Measurements from ENCODE around the gene IGF1R.

IGF1R gene

DNA sequence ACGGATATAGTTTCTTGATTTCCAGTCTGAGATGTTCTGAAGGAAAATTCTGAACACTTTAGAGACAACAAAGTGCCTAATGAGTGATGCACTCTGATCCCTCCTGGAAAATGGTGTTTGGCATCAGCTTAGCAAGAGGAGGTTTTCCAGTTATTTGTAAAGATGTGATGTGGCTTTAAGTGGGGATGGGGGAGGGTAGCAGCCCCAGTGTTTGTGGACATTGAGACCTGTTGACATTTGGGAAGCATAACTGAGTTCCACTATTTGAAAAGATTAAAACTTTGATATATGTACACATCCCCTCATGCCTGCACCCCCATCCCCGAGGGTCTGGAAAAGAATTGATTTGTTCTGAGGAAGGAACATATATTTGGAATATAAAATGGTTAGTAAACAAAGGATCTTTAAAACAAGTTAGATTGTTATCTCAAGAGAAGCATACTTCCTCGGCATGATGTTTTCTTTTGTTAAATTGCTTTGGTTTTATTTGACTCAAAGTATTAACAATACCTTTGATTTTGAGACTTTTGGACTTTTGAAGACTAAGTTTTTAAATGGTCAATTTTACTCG lies 6.5 kb downstream of the IGF1R start:
- H3K4me3 ChIP-seq (ENCODE audit: low read depth, low read length), result no peak overlapping the region
- TF ChIP-seq, protein P1, sequence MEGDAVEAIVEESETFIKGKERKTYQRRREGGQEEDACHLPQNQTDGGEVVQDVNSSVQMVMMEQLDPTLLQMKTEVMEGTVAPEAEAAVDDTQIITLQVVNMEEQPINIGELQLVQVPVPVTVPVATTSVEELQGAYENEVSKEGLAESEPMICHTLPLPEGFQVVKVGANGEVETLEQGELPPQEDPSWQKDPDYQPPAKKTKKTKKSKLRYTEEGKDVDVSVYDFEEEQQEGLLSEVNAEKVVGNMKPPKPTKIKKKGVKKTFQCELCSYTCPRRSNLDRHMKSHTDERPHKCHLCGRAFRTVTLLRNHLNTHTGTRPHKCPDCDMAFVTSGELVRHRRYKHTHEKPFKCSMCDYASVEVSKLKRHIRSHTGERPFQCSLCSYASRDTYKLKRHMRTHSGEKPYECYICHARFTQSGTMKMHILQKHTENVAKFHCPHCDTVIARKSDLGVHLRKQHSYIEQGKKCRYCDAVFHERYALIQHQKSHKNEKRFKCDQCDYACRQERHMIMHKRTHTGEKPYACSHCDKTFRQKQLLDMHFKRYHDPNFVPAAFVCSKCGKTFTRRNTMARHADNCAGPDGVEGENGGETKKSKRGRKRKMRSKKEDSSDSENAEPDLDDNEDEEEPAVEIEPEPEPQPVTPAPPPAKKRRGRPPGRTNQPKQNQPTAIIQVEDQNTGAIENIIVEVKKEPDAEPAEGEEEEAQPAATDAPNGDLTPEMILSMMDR (IDR thresholded peaks at IDR 0.05; ENCODE audit: low read depth, low read length, missing control alignments), result no peak
- no peak for DNase-seq (ENCODE audit: low read depth)

DNA sequence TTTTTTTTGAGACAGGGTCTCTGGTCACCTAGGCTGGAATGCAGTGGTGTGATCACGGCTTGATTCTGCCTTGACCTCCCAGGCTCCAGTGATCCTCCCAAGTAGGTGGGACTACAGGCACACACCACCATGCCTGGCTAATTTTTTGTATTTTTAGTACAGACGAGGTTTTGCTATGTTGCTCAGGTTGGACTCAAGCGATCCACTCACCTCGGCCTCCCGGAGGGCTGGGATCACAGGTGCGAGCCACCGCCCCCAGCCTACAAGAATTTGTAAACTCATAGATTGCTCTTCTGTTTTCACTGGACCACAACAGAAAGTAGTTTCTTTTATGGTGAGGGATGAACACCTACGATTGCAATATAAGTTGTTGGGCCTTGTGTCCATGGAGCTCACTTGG lies 7.4 kb downstream of the IGF1R start:
- H3K4me3 ChIP-seq (ENCODE audit: low read depth, low read length), result no peak overlapping the region
- TF ChIP-seq, protein P1 (IDR thresholded peaks at IDR 0.05; ENCODE audit: low read depth, low read length, missing control alignments), result no peak

DNA sequence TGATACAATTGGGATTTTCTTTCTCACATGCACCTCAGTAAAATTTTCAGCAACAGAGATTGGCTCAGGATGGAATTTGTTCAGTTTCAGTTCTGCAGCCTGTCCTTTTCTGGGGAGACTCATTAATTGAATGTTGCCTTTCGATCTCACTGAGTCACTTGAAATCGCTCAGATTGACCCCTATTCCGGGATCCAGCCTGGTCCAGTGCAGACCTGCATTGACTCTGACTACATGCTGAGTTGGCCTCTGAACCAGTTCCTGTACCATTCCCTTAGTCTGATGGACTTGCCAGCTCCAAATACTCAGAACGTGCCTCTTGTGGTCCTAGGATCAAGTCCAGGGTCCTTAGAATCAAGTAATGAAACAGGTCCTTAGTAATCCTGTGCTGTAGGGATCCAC lies 9.4 kb downstream of the IGF1R start:
- DNase-seq (ENCODE audit: low read depth), result no peak
- TF ChIP-seq, protein P1 (IDR thresholded peaks at IDR 0.05; ENCODE audit: low read depth, low read length, missing control alignments), result no peak
- no peak overlapping the region for H3K4me3 ChIP-seq (ENCODE audit: low read depth, low read length)

More for the DNA sequence above, 7.4 kb downstream of the IGF1R start:
- DNase-seq (ENCODE audit: low read depth), result no peak

DNA sequence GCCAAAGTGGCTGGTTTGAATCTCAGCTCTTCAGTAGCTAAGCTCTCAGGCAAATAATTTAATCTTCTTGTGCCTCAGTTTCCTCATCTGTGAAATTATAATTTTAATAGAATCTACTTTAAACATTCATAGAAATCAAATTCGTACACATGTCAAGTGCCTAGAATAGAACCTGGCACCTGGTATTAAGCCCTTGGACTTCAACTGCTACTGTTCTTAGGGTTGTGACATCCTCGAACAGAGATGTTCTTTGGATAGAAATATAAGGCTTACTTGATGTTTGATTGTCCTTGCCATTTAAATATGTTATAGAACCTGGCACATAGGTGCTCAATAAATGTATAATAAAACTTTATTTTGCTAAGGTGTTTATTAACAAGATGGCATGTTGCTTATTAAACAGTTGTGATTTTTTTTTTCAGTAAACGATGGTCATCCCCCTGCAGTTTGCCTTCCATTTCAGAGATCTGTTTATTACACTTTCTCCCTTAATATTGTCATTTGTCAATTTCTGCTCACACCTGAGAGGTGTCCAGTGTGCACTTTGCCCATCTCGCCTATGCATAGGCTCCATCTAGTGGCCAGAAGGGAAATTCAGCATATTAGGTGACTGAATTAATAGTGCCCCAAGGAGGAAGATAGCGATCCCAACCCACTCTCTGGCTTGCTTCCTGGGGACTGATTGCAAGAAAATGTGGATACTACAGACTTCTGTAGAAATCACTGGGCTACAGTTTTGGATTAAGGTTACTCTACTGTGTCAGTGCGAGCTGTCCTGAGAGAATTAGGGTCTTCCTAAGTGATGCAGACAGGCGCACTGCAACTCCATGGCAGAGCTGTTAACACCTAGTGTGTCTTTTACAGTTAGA lies 10.7 kb downstream of the IGF1R start:
- DNase-seq (ENCODE audit: low read depth), result no peak
- no peak overlapping the region for H3K4me3 ChIP-seq (ENCODE audit: low read depth, low read length)
- TF ChIP-seq, protein P1 (IDR thresholded peaks at IDR 0.05; ENCODE audit: low read depth, low read length, missing control alignments), result peak; percentile 82

DNA sequence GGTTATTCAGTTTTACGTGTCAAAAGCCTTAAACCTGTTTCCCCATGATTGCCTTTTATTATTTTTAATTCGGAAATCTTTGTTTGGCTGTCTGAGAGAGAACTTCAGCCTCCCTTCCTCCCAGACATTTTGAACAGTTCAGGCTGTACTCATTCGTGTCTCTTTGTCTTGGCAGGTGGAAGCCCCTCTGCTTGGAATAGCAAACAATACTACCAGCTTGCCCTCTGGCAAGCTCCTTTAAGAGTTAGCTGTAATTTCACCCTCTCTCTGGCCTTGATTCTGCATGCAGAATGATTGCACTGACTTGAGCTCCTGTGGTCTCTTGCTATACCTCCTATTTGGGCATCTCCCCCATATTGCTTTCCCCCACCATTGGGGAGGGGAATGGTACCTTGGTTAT lies 11.7 kb downstream of the IGF1R start:
- DNase-seq (ENCODE audit: low read depth), result no peak
- no peak overlapping the region for H3K4me3 ChIP-seq (ENCODE audit: low read depth, low read length)
- TF ChIP-seq, protein P1 (IDR thresholded peaks at IDR 0.05; ENCODE audit: low read depth, low read length, missing control alignments), result no peak

DNA sequence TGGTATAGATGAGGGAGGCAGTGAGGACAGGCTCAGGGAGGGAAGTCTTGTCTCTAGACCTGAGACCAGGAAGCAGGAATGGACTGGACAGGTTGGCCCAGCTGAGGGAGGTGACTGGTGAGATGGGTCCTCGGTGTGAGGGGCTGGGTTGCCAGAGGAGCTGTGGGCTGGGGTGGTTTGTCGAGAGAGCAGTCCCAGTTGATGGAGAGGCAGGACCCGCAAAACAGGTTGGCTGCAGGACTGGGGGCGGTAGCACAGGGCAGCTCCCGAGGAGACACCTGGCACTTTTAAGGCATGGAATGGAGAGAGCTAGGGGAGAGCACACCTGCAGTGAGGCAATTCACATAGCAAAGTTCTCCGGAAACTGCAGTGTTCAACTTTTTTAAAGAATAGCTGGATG lies 14.7 kb downstream of the IGF1R start:
- TF ChIP-seq, protein P1 (IDR thresholded peaks at IDR 0.05; ENCODE audit: low read depth, low read length, missing control alignments), result no peak
- no peak overlapping the region for H3K4me3 ChIP-seq (ENCODE audit: low read depth, low read length)
- DNase-seq (ENCODE audit: low read depth), result no peak

Measured in GM12864 (cell line).